Eye (tissue), 1 donor: ENCODE measurements around the gene DCDC2.
"Not testable (repeated sequence)": the region's sequence is repeated elsewhere in the genome, so short reads cannot be mapped to it uniquely, and the experiment has no call there.

ENCODE experiments used
- DNase-seq: peaks from one replicate; pipeline ENCODE4 v3.0.0-alpha.2; 2015

The DCDC2 gene

GRCh38 chr6:24378473-24379097 is 20.7 kb upstream of the DCDC2 start:
- DNase-seq, result no peak

- peak; percentile 48 for DNase-seq
Observed at GRCh38 chr6:24376871-24377270, 19.0 kb upstream of the DCDC2 start.

GRCh38 chr6:24374612-24375011 is 16.8 kb upstream of the DCDC2 start:
- no peak for DNase-seq

- not testable (repeated sequence) for DNase-seq
Observed at GRCh38 chr6:24365103-24365633, 7.3 kb upstream of the DCDC2 start.

GRCh38 chr6:24362363-24362762 is 4.5 kb upstream of the DCDC2 start:
- DNase-seq, result not testable (repeated sequence)

GRCh38 chr6:24359640-24360454 is 2.0 kb upstream of the DCDC2 start:
- peak; percentile 96 for DNase-seq

GRCh38 chr6:24358219-24358821 is 461 bp upstream of the DCDC2 start:
- no peak for DNase-seq

GRCh38 chr6:24356310-24356973 is 1.4 kb downstream of the DCDC2 start:
- DNase-seq, result peak; percentile 42

- no peak for DNase-seq
Observed at GRCh38 chr6:24355393-24355792, 2.5 kb downstream of the DCDC2 start.

GRCh38 chr6:24353861-24354260 is 4.0 kb downstream of the DCDC2 start:
- DNase-seq, result no peak

GRCh38 chr6:24352434-24352833 is 5.4 kb downstream of the DCDC2 start:
- no peak for DNase-seq

- no peak for DNase-seq
Observed at GRCh38 chr6:24344976-24345375, 12.9 kb downstream of the DCDC2 start.

- no peak for DNase-seq
Observed at GRCh38 chr6:24340998-24341938, 16.6 kb downstream of the DCDC2 start.

GRCh38 chr6:24339932-24340331 is 17.9 kb downstream of the DCDC2 start:
- no peak for DNase-seq

- no peak for DNase-seq
Observed at GRCh38 chr6:24334285-24334684, 23.6 kb downstream of the DCDC2 start.

- no peak for DNase-seq
Observed at GRCh38 chr6:24332317-24332716, 25.5 kb downstream of the DCDC2 start.

GRCh38 chr6:24330137-24330732 is 27.6 kb downstream of the DCDC2 start:
- no peak for DNase-seq

- no peak for DNase-seq
Observed at GRCh38 chr6:24329451-24329850, 28.4 kb downstream of the DCDC2 start.

GRCh38 chr6:24329022-24329421 is 28.8 kb downstream of the DCDC2 start:
- no peak for DNase-seq

GRCh38 chr6:24327756-24328155 is 30.1 kb downstream of the DCDC2 start:
- no peak for DNase-seq

- no peak for DNase-seq
Observed at GRCh38 chr6:24325978-24326377, 31.9 kb downstream of the DCDC2 start.

GRCh38 chr6:24324617-24325016 is 33.2 kb downstream of the DCDC2 start:
- no peak for DNase-seq
